Endothelial cell of umbilical vein (primary cell): Measurements from ENCODE around the gene HOXD10. TPM values are rescaled to one million over a fixed set of nuclear protein-coding genes. Genes with fewer than 3 reads are reported as not detected.

ENCODE experiments used
- BruUV-seq: library from RNA; stranded (reverse); fragments of 400-500 nt; replicated peaks from 2 replicates; lab custom pipeline; 2021; lab: Mats Ljungman, UMichigan
- CTCF ChIA-PET: fragments of 300-600, 350-600 bp; sonication (Branson Sonifier 250); formaldehyde crosslinking; loops from one replicate; lab custom pipeline; 2021; ENCODE audit warnings: antibody characterized with exemption, inconsistent platforms; lab: Charles Lee
- POLR2A ChIA-PET: fragments of 300-600, 350-600 bp; sonication (Branson Sonifier 250); formaldehyde crosslinking; loops from one replicate; lab custom pipeline; 2021; ENCODE audit warnings: antibody characterized with exemption, inconsistent platforms; lab: Charles Lee
- DNase-seq: peaks from one replicate; pipeline ENCODE4 v3.0.0-alpha.2; 2011; ENCODE audit warnings: low read depth, low spot score
- FAIRE-seq: peaks from 2 replicates; lab custom pipeline; 2011; peaks lifted over from hg19 to GRCh38; lab: Jason Lieb, UNC
- H2AFZ ChIP-seq: 2 replicates; pipeline ENCODE4 v1.6.0; 2012; ENCODE audit warnings: low read depth, low read length, control low read depth, inconsistent platforms
- H3K27ac ChIP-seq: 2 replicates; pipeline ENCODE4 v1.5.1; 2011; ENCODE audit warnings: low read depth, mild to moderate bottlenecking, control low read depth, low read length, moderate library complexity; ENCODE audit not compliant: insufficient read depth
- H3K27me3 ChIP-seq, 2 experiments: 2 replicates each; pipeline versions ENCODE4 v1.6.0 to v1.6.1; 2011; ENCODE audit warnings: low read length in 2 of 2, mixed read lengths in 1 of 2; ENCODE audit not compliant: control insufficient read depth in 2 of 2, insufficient read depth in 2 of 2
- H3K36me3 ChIP-seq, 2 experiments: 2 replicates in 1 of 2; 3 replicates in 1 of 2; pipeline ENCODE4 v1.5.1; 2011; ENCODE audit warnings: low read length in 2 of 2, mild to moderate bottlenecking in 1 of 2, moderate library complexity in 1 of 2; ENCODE audit not compliant: control insufficient read depth in 2 of 2, insufficient read depth in 2 of 2; ENCODE audit errors: extremely low read depth in 1 of 2
- H3K4me1 ChIP-seq: 3 replicates; pipeline ENCODE4 v1.5.1; 2011; ENCODE audit warnings: mild to moderate bottlenecking, low read length; ENCODE audit not compliant: control insufficient read depth, insufficient read depth; ENCODE audit errors: extremely low read depth
- H3K4me2 ChIP-seq: 2 replicates; pipeline ENCODE4 v1.6.1; 2011; ENCODE audit warnings: low read length, control low read depth, mixed read lengths; ENCODE audit not compliant: insufficient read depth
- H3K4me3 ChIP-seq, 3 experiments: fragments of 200-600 bp in 1 of 3; sonication (generic), shearing (Covaris generic) in 1 of 3; replicated peaks in 1 of 3; 2 replicates each; pipeline ENCODE4 v1.5.1; 2011 to 2016; ENCODE audit warnings: control low read depth in 3 of 3, low read length in 3 of 3, mild to moderate bottlenecking in 2 of 3, inconsistent platforms in 1 of 3, low read depth in 1 of 3, moderate library complexity in 1 of 3; ENCODE audit not compliant: insufficient read depth in 1 of 3
- H3K79me2 ChIP-seq: 2 replicates; pipeline ENCODE4 v1.6.0; 2012; ENCODE audit warnings: low read length, inconsistent platforms; ENCODE audit not compliant: control insufficient read depth, insufficient read depth
- H3K9ac ChIP-seq: replicated peaks from 2 replicates; pipeline ENCODE3; 2011; ENCODE audit warnings: low read length, control low read depth; ENCODE audit not compliant: insufficient read depth; ENCODE audit errors: extremely low read depth
- H3K9me1 ChIP-seq: replicated peaks from 3 replicates; pipeline ENCODE4 v1.6.0; 2011; ENCODE audit warnings: mild to moderate bottlenecking, low read length; ENCODE audit not compliant: control insufficient read depth, insufficient read depth; ENCODE audit errors: extremely low read depth
- H3K9me3 ChIP-seq: replicated peaks from 2 replicates; pipeline ENCODE4 v1.5.1; 2012; ENCODE audit warnings: low read length, inconsistent platforms; ENCODE audit not compliant: control insufficient read depth, insufficient read depth
- H4K20me1 ChIP-seq: replicated peaks from 2 replicates; pipeline ENCODE3; 2011; ENCODE audit warnings: mild to moderate bottlenecking, low read length; ENCODE audit not compliant: control insufficient read depth, insufficient read depth; ENCODE audit errors: extremely low read depth
- CTCF ChIP-seq, 2 donors: IDR thresholded peaks; 1 replicate in 1 of 2; 2 replicates in 1 of 2; pipeline ENCODE4 v1.5.1; 2011; ENCODE audit warnings: low read length in 2 of 2, mild to moderate bottlenecking in 2 of 2, moderate library complexity in 2 of 2, control low read depth in 1 of 2, inconsistent platforms in 1 of 2, low read depth in 1 of 2; ENCODE audit not compliant: insufficient read depth in 1 of 2; ENCODE audit errors: extremely low read depth in 1 of 2
- EZH2 ChIP-seq: IDR thresholded peaks from 2 replicates; pipeline ENCODE4 v1.6.1; 2012; ENCODE audit warnings: borderline replicate concordance, low read depth, mild to moderate bottlenecking, moderate library complexity, low read length, inconsistent platforms; ENCODE audit not compliant: severe bottlenecking
- FOS ChIP-seq: IDR thresholded peaks from 2 replicates; pipeline ENCODE4 v1.6.1; 2011; ENCODE audit warnings: mild to moderate bottlenecking, low read length, moderate library complexity, borderline replicate concordance; ENCODE audit not compliant: insufficient read depth
- GATA2 ChIP-seq: IDR thresholded peaks from 2 replicates; pipeline ENCODE4 v1.7.0; 2011; ENCODE audit warnings: low read depth, mild to moderate bottlenecking, moderate library complexity, mixed read lengths, low read length; ENCODE audit not compliant: insufficient read length, insufficient read depth
- JUN ChIP-seq: IDR thresholded peaks from 2 replicates; pipeline ENCODE4 v1.6.1; 2011; ENCODE audit warnings: borderline replicate concordance, low read depth; ENCODE audit not compliant: insufficient read length, insufficient read depth
- MAX ChIP-seq: IDR thresholded peaks from 2 replicates; pipeline ENCODE4 v1.6.1; 2011; ENCODE audit not compliant: insufficient read depth, insufficient read length
- MYC ChIP-seq: IDR thresholded peaks from one replicate; pipeline ENCODE4 v1.6.1; 2011; ENCODE audit warnings: mild to moderate bottlenecking, low read depth, low read length
- POLR2A ChIP-seq: IDR thresholded peaks from 2 replicates; pipeline ENCODE4 v1.6.1; 2012; ENCODE audit warnings: low read depth, mild to moderate bottlenecking, control low read depth, low read length
- POLR2AphosphoS5 ChIP-seq: IDR thresholded peaks from 2 replicates; pipeline ENCODE4 v1.6.1; 2012; ENCODE audit warnings: low read depth, mild to moderate bottlenecking, control low read depth, low read length, moderate library complexity; ENCODE audit not compliant: insufficient read depth
- dilution Hi-C: fragments of 300-500 bp; cut with MboI; formaldehyde crosslinking; loops from one replicate; pipeline ENCODE4 v1.15.0; 2019; ENCODE audit warnings: low sequenced_read_pairs; ENCODE audit not compliant: extremely low pct_ligation_motif_present
- intact Hi-C: fragments of 100-400 bp; cut with micrococcal nuclease; formaldehyde crosslinking; loops from one replicate; pipeline ENCODE4 v1.10.0; 2022
- polyA plus RNA-seq, 4 experiments: library from polyadenylated mRNA; depleted of rRNA in 3 of 4; stranded (reverse) in 3 of 4; unstranded in 1 of 4; fragments of >200 nt; gene quantifications; 2 replicates each; pipeline versions ENCODE4 v1.2.1 to v1.2.3, GENCODE V29; 2011 to 2012; ENCODE audit warnings: missing spikeins in 1 of 4
- total RNA-seq: library from RNA; stranded (reverse); gene quantifications from 2 replicates; pipeline ENCODE4 v1.2.3, GENCODE V29; 2021

The HOXD10 gene
- total and polyA plus RNA-seq, 2 donors (not counting 3 experiments of a cell fraction or from before 2014, with no cell fraction given): not detected

- no TSS peak for BruUV-seq
- no peak overlapping the region for H3K9ac ChIP-seq
- H3K4me3 ChIP-seq: no peak overlapping the region
- intact Hi-C loops (no loop called here), dilution Hi-C loops (no loop called here)
- TF ChIP-seq FOS: no peak
- no peak for TF ChIP-seq MYC
- DNase-seq (no peak), FAIRE-seq (no peak)
- CTCF ChIA-PET: interaction anchor here (1.4 to 2.4 kb wide), 2 partner anchors 10 to 1047 kb away, joined by 3 to 13 read pairs; no protein-coding TSS in a partner anchor
- no peaks in the 10 kb centered on the region for H3K36me3 ChIP-seq
- H3K9me3 ChIP-seq: no peaks in the 10 kb centered on the region
- H4K20me1 ChIP-seq: peaks cover 2% of the 10 kb centered on the region
- H3K27ac ChIP-seq: no peak overlapping the region
- H3K4me2 ChIP-seq: no peak overlapping the region
- H2AFZ ChIP-seq: no peak overlapping the region
- POLR2A ChIA-PET: no interaction called here
- H3K4me1 ChIP-seq: peaks cover 5% of the 10 kb centered on the region
- H3K27me3 ChIP-seq: peaks cover 96 to 99% of the 10 kb centered on the region in 2 experiments
- no peaks in the 10 kb centered on the region for H3K79me2 ChIP-seq
- no peaks in the 10 kb centered on the region for H3K9me1 ChIP-seq
Measured at GRCh38 chr2:176101216-176101830, 15.3 kb upstream of the HOXD10 start.

GRCh38 chr2:176101842-176102241, 14.7 kb upstream of the HOXD10 start:
- no TSS peak for BruUV-seq
- no peak overlapping the region for H3K4me2 ChIP-seq
- no peak overlapping the region for H3K9ac ChIP-seq
- FAIRE-seq (no peak), DNase-seq (no peak)
- no peak for TF ChIP-seq JUN
- no peak for TF ChIP-seq MAX
- TF ChIP-seq POLR2AphosphoS5: no peak
- no peak for TF ChIP-seq EZH2
- no peak for TF ChIP-seq POLR2A
- TF ChIP-seq CTCF (IDR thresholded peaks at IDR 0.05; ENCODE audit: extremely low read depth in 1 of 2, insufficient read depth in 1 of 2, low read depth in 1 of 2, low read length in 2 of 2): no peak
- no peak for TF ChIP-seq MYC
- no peak for TF ChIP-seq FOS
- no peak for TF ChIP-seq GATA2
- dilution Hi-C loops (no loop called here), intact Hi-C loops (no loop called here)
- H4K20me1 ChIP-seq: no peaks in the 10 kb centered on the region
- no peaks in the 10 kb centered on the region for H3K79me2 ChIP-seq
- H2AFZ ChIP-seq: no peak overlapping the region
- H3K27me3 ChIP-seq: peaks cover 94 to 98% of the 10 kb centered on the region in 2 experiments
- peaks cover 4% of the 10 kb centered on the region for H3K4me1 ChIP-seq
- no peak overlapping the region for H3K4me3 ChIP-seq
- H3K9me3 ChIP-seq: no peaks in the 10 kb centered on the region
- H3K36me3 ChIP-seq: no peaks in the 10 kb centered on the region
- ChIA-PET POLR2A (no interaction called here), CTCF (interaction anchor here (1.4 to 2.4 kb wide), 3 partner anchors 9 to 1047 kb away, joined by 3 to 13 read pairs (median 4); no protein-coding TSS in a partner anchor)
- H3K27ac ChIP-seq: no peak overlapping the region
- H3K9me1 ChIP-seq: no peaks in the 10 kb centered on the region
